Measurements from ENCODE around the gene ANKRD20A1.
"Not testable (repeated sequence)": the region's sequence is repeated elsewhere in the genome, so short reads cannot be mapped to it uniquely, and the experiment has no call there.

Gene ANKRD20A1

DNA sequence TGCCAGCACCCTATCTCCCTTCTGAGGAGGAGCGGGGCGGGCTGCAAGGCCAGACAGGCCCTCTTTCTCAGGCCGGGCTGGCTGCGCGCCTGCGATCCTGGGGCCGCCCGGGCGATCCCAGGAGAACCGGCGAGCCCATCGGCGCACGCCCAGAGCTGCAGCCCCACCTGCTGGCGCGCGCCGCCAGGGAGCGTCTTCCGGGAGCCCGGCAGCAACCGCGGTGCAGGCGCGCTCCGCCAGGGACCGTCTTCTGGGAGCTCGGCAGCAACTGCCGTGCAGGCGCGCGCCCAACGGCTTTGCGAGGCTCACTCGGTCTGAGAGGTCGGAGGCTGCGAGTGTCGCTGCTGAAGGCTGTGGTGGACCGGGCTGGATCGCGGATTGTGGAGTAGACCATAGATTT lies at the start of gene ANKRD20A1:
TSS of gene ANKRD20A1 (plus strand) at position 61 of the 400 bp plus-strand sequence. CDS start 496 bp downstream, outside the sequence.
- not testable (repeated sequence) for DNase-seq (ENCODE audit: low spot score)

- DNase-seq (ENCODE audit: low spot score): not testable (repeated sequence)
Observed at GRCh38 chr9:67832088-67832487, 26.6 kb upstream of the ANKRD20A1 start.

Measured in D341Med (cell line).